ENCODE measurements around the gene CCNYL1. TPM values are rescaled to one million over a fixed set of nuclear protein-coding genes. Genes with fewer than 3 reads are reported as not detected.

Gene CCNYL1
- total RNA-seq, 1 experiment from 2014 or later: 40.7 TPM

- CTCF ChIA-PET: no interaction called here
- Histone ChIP-seq H3K4me3 (ENCODE audit: low read depth, low read length) (no peak overlapping the region), H3K36me3 (ENCODE audit: control insufficient read depth, insufficient read depth, low read length) (no peaks in the 10 kb centered on the region), H3K9me3 (no peaks in the 10 kb centered on the region), H3K4me1 (peaks cover 49% of the 10 kb centered on the region), H3K27me3 (replicated peaks; ENCODE audit: control insufficient read depth, insufficient read depth, low read length) (no peaks in the 10 kb centered on the region)
- no TSS peak for BruUV-seq (replicated peaks)
- peaks cover 7% of the 10 kb centered on the region for H3K9me3 Mint-ChIP-seq (ENCODE audit: unreplicated experiment)
- POLR2A ChIA-PET: no interaction called here
- H3K36me3 Mint-ChIP-seq (ENCODE audit: insufficient read depth, unreplicated experiment): no peaks in the 10 kb centered on the region
- H3K4me1 Mint-ChIP-seq (ENCODE audit: low read depth, unreplicated experiment): peaks cover 30% of the 10 kb centered on the region
- no peaks in the 10 kb centered on the region for H3K27me3 Mint-ChIP-seq (ENCODE audit: insufficient read depth, unreplicated experiment)
- no peak for DNase-seq
- intact Hi-C loops (cut with micrococcal nuclease; ENCODE audit: unreplicated experiment): no loop called here
- H3K4me3 Mint-ChIP-seq (ENCODE audit: unreplicated experiment): no peak overlapping the region
- TF ChIP-seq CTCF (IDR thresholded peaks at IDR 0.05; ENCODE audit: insufficient read depth in 1 of 2, low read depth in 1 of 2, low read length in 1 of 2, severe bottlenecking in 1 of 2, unreplicated experiment in 1 of 2): no peak
- peak overlapping the region; percentile 6 for H3K27ac Mint-ChIP-seq (ENCODE audit: unreplicated experiment)
Measured at GRCh38 chr2:207787800-207788199, 76.4 kb downstream of the CCNYL1 start.

GRCh38 chr2:207790898-207791297 lies 79.5 kb downstream of the CCNYL1 start:
- Histone ChIP-seq H3K4me1 (peaks cover 37% of the 10 kb centered on the region), H3K27me3 (replicated peaks; ENCODE audit: control insufficient read depth, insufficient read depth, low read length) (no peaks in the 10 kb centered on the region), H3K9me3 (no peaks in the 10 kb centered on the region), H3K36me3 (ENCODE audit: control insufficient read depth, insufficient read depth, low read length) (no peaks in the 10 kb centered on the region), H3K4me3 (ENCODE audit: low read depth, low read length) (no peak overlapping the region)
- POLR2A ChIA-PET: interaction anchor here (0.5 to 1.4 kb wide), 3 partner anchors 29 to 57 kb away, joined by 4 to 11 read pairs (median 5); no protein-coding TSS in a partner anchor
- CTCF ChIA-PET: interaction anchor here (0.6 to 1.6 kb wide), 8 partner anchors 8 to 218 kb away, joined by 3 to 8 read pairs (median 4); partner anchors contain the start of gene FZD5
- DNase-seq: no peak
- Mint-ChIP-seq H3K36me3 (ENCODE audit: insufficient read depth, unreplicated experiment) (no peaks in the 10 kb centered on the region), H3K27me3 (ENCODE audit: insufficient read depth, unreplicated experiment) (no peaks in the 10 kb centered on the region), H3K9me3 (ENCODE audit: unreplicated experiment) (no peaks in the 10 kb centered on the region), H3K4me3 (ENCODE audit: unreplicated experiment) (peak overlapping the region; percentile 40), H3K4me1 (ENCODE audit: low read depth, unreplicated experiment) (peaks cover 22% of the 10 kb centered on the region), H3K27ac (ENCODE audit: unreplicated experiment) (peak overlapping the region; percentile 93)
- BruUV-seq (replicated peaks): no TSS peak
- TF ChIP-seq CTCF (IDR thresholded peaks at IDR 0.05; ENCODE audit: insufficient read depth in 1 of 2, low read depth in 1 of 2, low read length in 1 of 2, severe bottlenecking in 1 of 2, unreplicated experiment in 1 of 2): no peak
- intact Hi-C loops (cut with micrococcal nuclease; ENCODE audit: unreplicated experiment): loop anchor here (1.0 kb wide), 2 partner anchors 9 to 22 kb away; partner anchors contain the start of gene FZD5

- BruUV-seq (replicated peaks): no TSS peak
- H3K36me3 Mint-ChIP-seq (ENCODE audit: insufficient read depth, unreplicated experiment): no peaks in the 10 kb centered on the region
- intact Hi-C loops (cut with micrococcal nuclease; ENCODE audit: unreplicated experiment): loop anchor here (1.0 kb wide), 2 partner anchors 9 to 22 kb away; partner anchors contain the start of gene FZD5
- H3K36me3 ChIP-seq (ENCODE audit: control insufficient read depth, insufficient read depth, low read length): no peaks in the 10 kb centered on the region
- ChIA-PET CTCF (interaction anchor here (0.6 to 1.6 kb wide), 11 partner anchors 9 to 242 kb away, joined by 3 to 8 read pairs (median 4); partner anchors contain the start of gene FZD5), POLR2A (interaction anchor here (0.5 to 1.6 kb wide), 5 partner anchors 9 to 56 kb away, joined by 3 to 20 read pairs (median 5); partner anchors contain the start of gene FZD5)
- no peaks in the 10 kb centered on the region for H3K9me3 Mint-ChIP-seq (ENCODE audit: unreplicated experiment)
- peak overlapping the region; percentile 93 for H3K27ac Mint-ChIP-seq (ENCODE audit: unreplicated experiment)
- H3K4me3 ChIP-seq (ENCODE audit: low read depth, low read length): no peak overlapping the region
- H3K27me3 ChIP-seq (replicated peaks; ENCODE audit: control insufficient read depth, insufficient read depth, low read length): no peaks in the 10 kb centered on the region
- no peaks in the 10 kb centered on the region for H3K27me3 Mint-ChIP-seq (ENCODE audit: insufficient read depth, unreplicated experiment)
- H3K9me3 ChIP-seq: no peaks in the 10 kb centered on the region
- peak overlapping the region; percentile 40 for H3K4me3 Mint-ChIP-seq (ENCODE audit: unreplicated experiment)
- peaks cover 22% of the 10 kb centered on the region for H3K4me1 Mint-ChIP-seq (ENCODE audit: low read depth, unreplicated experiment)
- peak; percentile 70 to 88 for DNase-seq
- peaks cover 40% of the 10 kb centered on the region for H3K4me1 ChIP-seq
- TF ChIP-seq CTCF (IDR thresholded peaks at IDR 0.05; ENCODE audit: insufficient read depth in 1 of 2, low read depth in 1 of 2, low read length in 1 of 2, severe bottlenecking in 1 of 2, unreplicated experiment in 1 of 2): no peak
Measured at GRCh38 chr2:207791579-207792243, 80.3 kb downstream of the CCNYL1 start.

Measured in Caco-2 (cell line).